Adrenal gland (tissue), 5 donors: ENCODE measurements around the gene PMEPA1.

ENCODE experiments used
- CTCF ChIP-seq, 6 experiments: fragments of 450-650 bp in 4 of 6; fragments of 200-600 bp in 2 of 6; sonication (generic) in 1 of 6; IDR thresholded peaks; 1 replicate in 5 of 6; 2 replicates in 1 of 6; pipeline versions ENCODE4 v1.5.1 to v1.8.0; 2016 to 2021; ENCODE audit warnings: antibody characterized with exemption in 6 of 6, mild to moderate bottlenecking in 2 of 6, moderate library complexity in 1 of 6
- POLR2A ChIP-seq, 2 donors: fragments of 450-650 bp; IDR thresholded peaks; one replicate each; pipeline ENCODE4 v1.6.1; 2017; ENCODE audit warnings: antibody characterized with exemption in 2 of 2, mild to moderate bottlenecking in 2 of 2, moderate library complexity in 1 of 2
- donor health status: DM: no; HTN: no; CAD: no.

GRCh38 chr20:57610261-57610952 is 99.4 kb downstream of the PMEPA1 start:
- TF ChIP-seq CTCF (IDR thresholded peaks at IDR 0.05): no peak
- TF ChIP-seq POLR2A (IDR thresholded peaks at IDR 0.05): no peak
